GM19463 (cell line): ENCODE measurements around the gene JAK3.

Source experiments
- ATAC-seq: cut with Tn5 transposase; IDR thresholded peaks from one replicate; pipeline ENCODE4 v1.9.1; 2021; ENCODE audit warnings: mild to moderate bottlenecking, moderate library complexity; ENCODE audit not compliant: unreplicated experiment

The JAK3 gene

GRCh38 chr19:17841810-17842662, 5.7 kb downstream of the JAK3 start:
- no peak for ATAC-seq

GRCh38 chr19:17841371-17841809, 6.4 kb downstream of the JAK3 start:
- ATAC-seq, result no peak

GRCh38 chr19:17840019-17840418, 7.8 kb downstream of the JAK3 start:
- ATAC-seq, result no peak

- ATAC-seq, result no peak
Observed at GRCh38 chr19:17837972-17838371, 9.8 kb downstream of the JAK3 start.

- no peak for ATAC-seq
Observed at GRCh38 chr19:17836530-17836929, 11.3 kb downstream of the JAK3 start.

- no peak for ATAC-seq
Observed at GRCh38 chr19:17835182-17836006, 12.4 kb downstream of the JAK3 start.

- ATAC-seq, result no peak
Observed at GRCh38 chr19:17834350-17835181, 13.2 kb downstream of the JAK3 start.

- no peak for ATAC-seq
Observed at GRCh38 chr19:17832443-17833208, 15.2 kb downstream of the JAK3 start.

GRCh38 chr19:17831419-17831888, 16.3 kb downstream of the JAK3 start:
- ATAC-seq, result no peak

GRCh38 chr19:17830567-17831418, 17.0 kb downstream of the JAK3 start:
- ATAC-seq, result no peak

GRCh38 chr19:17829855-17830566, 17.8 kb downstream of the JAK3 start:
- ATAC-seq, result no peak

- ATAC-seq, result no peak
Observed at GRCh38 chr19:17826508-17827056, 21.2 kb downstream of the JAK3 start.

- no peak for ATAC-seq
Observed at GRCh38 chr19:17824339-17824738, 23.4 kb downstream of the JAK3 start.

GRCh38 chr19:17821190-17821589, 26.6 kb downstream of the JAK3 start, which contains the start of gene INSL3:
Gene INSL3, minus strand, starts transcription at chr19:17821519. Its CDS starts 13 bp downstream, at chr19:17821506.
- ATAC-seq, result no peak

GRCh38 chr19:17817668-17818363, 30.0 kb downstream of the JAK3 start:
- no peak for ATAC-seq

- ATAC-seq, result no peak
Observed at GRCh38 chr19:17812099-17812498, 35.7 kb downstream of the JAK3 start.

GRCh38 chr19:17811681-17812080, 36.1 kb downstream of the JAK3 start:
- no peak for ATAC-seq

- ATAC-seq, result no peak
Observed at GRCh38 chr19:17811103-17811502, 36.7 kb downstream of the JAK3 start.
